OCI-LY3 (cell line): ENCODE data around the gene TENT4B.

Source experiments
- EZH2phosphoT487 ChIP-seq: fragments of 200-600 bp; shearing (Covaris generic); IDR thresholded peaks from 2 replicates; pipeline ENCODE4 v1.6.1; 2018; ENCODE audit warnings: antibody characterized with exemption, mixed run types, low read depth
- TF ChIP-seq, protein P1 (sequence below): fragments of 200-600, 300-600 bp; sonication (generic); IDR thresholded peaks from 2 replicates; pipeline ENCODE4 v1.5.1; 2014; ENCODE audit warnings: antibody characterized with exemption, low read length, low read depth

DNA sequence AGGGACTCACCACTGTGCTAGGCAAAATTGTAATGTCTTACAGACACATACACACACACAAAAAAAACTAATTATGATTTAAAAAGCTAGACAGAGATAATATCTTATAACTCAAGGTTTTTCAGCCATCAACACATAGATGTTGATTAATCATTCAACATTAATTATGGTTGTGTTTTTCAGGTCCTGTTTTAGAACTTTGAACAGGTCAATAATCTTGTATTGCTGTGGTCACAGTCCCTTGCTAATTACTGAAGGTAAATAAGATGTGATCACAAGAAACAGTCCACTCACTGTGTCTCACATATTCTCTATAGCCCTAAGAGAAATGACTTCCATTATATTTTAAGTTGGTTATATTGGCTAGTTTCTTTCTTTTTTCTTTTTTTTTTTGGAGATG is 32.4 kb upstream of the TENT4B start:
- no peak for TF ChIP-seq EZH2phosphoT487
- TF ChIP-seq, protein P1, sequence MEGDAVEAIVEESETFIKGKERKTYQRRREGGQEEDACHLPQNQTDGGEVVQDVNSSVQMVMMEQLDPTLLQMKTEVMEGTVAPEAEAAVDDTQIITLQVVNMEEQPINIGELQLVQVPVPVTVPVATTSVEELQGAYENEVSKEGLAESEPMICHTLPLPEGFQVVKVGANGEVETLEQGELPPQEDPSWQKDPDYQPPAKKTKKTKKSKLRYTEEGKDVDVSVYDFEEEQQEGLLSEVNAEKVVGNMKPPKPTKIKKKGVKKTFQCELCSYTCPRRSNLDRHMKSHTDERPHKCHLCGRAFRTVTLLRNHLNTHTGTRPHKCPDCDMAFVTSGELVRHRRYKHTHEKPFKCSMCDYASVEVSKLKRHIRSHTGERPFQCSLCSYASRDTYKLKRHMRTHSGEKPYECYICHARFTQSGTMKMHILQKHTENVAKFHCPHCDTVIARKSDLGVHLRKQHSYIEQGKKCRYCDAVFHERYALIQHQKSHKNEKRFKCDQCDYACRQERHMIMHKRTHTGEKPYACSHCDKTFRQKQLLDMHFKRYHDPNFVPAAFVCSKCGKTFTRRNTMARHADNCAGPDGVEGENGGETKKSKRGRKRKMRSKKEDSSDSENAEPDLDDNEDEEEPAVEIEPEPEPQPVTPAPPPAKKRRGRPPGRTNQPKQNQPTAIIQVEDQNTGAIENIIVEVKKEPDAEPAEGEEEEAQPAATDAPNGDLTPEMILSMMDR = no peak
